GM21576 (cell line): Measurements from ENCODE around the gene FOXA3.
"Not testable (repeated sequence)": the region's sequence is repeated elsewhere in the genome, so short reads cannot be mapped to it uniquely, and the experiment has no call there.

Experiments used
- ATAC-seq: cut with Tn5 transposase; IDR thresholded peaks from one replicate; pipeline ENCODE4 v1.9.1; 2021; ENCODE audit warnings: mild to moderate bottlenecking, moderate library complexity; ENCODE audit not compliant: unreplicated experiment

The FOXA3 gene

GRCh38 chr19:45827459-45828093, 36.5 kb upstream of the FOXA3 start:
- ATAC-seq: no peak

- no peak for ATAC-seq
Observed at GRCh38 chr19:45828523-45828922, 35.6 kb upstream of the FOXA3 start.

- ATAC-seq: no peak
Observed at GRCh38 chr19:45828945-45829344, 35.2 kb upstream of the FOXA3 start.

DNA sequence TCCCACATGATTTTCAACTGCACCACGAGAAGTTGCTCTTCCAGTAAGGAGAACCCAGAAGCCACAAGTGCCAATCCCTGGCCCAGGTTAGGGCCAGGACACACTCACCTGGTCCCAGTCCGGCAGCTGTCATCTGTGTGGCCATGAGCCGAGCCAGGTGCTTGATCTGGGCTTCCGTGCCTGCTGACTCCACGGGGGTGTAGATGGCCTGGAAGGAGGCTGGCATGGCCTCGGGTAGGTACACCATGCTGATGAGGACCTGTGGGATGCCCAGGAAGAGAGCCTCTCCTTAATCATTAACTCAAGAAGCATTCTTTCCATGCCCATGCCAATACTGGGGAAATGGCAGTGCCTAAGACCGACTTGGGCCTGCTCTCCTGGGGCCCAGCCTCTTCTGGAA, 29.2 kb upstream of the FOXA3 start:
- ATAC-seq: no peak

DNA sequence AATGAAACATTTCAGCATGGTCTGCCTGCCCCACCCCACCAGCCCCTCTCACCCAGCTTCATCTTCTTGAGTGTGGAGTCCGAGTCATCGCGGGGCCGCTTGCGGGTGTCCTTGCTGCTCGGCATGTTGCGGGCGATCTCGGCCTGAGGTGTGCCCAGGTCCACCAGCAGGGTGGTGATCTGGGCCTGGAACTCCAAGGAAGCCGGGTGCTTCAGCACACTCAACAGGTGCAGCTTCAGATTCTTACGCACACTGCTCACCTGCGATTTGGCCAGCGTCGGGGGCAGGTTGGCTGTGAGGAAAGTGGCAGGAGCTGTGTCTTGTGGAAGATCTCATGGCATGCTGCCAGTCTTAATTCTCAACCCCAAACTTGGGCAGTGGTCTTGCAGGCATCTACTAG, 21.9 kb upstream of the FOXA3 start:
- ATAC-seq: no peak

DNA sequence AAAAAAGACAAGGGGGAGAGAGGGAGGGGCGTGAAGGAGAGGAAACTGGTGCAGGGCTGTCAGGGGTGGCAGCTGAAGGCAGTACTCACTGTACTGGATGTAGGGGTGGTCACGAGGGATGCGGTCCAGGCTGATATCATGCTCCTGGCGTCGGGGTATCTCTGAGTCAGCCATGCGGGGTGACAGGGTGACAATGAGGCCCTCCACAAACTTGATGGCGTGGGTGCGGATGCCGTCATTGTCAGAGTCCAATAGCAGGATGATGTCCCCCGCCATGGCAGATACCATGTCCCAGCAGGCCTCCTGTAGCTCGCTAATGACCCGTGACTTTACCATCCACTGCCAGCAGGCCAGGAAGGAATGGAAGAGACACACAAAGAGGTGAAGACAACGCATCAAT, 16.5 kb upstream of the FOXA3 start:
- ATAC-seq: no peak

- ATAC-seq: no peak
Observed at GRCh38 chr19:45848922-45849321, 15.2 kb upstream of the FOXA3 start.

GRCh38 chr19:45852145-45852750, 11.9 kb upstream of the FOXA3 start:
- ATAC-seq: no peak

DNA sequence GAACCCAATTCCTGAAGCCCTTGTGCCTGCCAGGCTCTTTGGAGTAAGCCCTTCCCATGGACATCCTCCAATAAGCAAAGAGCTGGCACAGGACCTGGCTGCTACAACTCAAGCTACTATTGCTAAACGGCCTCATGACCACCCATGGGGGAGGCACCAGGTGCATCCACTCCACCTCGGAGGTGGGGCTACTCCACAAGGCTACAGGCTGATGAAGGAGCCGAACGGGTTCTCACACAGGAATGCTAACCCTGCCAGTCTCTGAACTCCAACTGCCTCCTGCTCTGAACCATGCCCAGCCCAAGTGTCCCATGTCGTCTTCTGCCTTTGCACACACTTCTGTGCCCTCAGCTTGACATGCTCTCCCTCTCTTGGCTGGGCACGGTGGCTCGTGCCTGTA, 11.1 kb upstream of the FOXA3 start:
- no peak for ATAC-seq

- no peak for ATAC-seq
Observed at GRCh38 chr19:45854167-45854778, 9.9 kb upstream of the FOXA3 start.

DNA sequence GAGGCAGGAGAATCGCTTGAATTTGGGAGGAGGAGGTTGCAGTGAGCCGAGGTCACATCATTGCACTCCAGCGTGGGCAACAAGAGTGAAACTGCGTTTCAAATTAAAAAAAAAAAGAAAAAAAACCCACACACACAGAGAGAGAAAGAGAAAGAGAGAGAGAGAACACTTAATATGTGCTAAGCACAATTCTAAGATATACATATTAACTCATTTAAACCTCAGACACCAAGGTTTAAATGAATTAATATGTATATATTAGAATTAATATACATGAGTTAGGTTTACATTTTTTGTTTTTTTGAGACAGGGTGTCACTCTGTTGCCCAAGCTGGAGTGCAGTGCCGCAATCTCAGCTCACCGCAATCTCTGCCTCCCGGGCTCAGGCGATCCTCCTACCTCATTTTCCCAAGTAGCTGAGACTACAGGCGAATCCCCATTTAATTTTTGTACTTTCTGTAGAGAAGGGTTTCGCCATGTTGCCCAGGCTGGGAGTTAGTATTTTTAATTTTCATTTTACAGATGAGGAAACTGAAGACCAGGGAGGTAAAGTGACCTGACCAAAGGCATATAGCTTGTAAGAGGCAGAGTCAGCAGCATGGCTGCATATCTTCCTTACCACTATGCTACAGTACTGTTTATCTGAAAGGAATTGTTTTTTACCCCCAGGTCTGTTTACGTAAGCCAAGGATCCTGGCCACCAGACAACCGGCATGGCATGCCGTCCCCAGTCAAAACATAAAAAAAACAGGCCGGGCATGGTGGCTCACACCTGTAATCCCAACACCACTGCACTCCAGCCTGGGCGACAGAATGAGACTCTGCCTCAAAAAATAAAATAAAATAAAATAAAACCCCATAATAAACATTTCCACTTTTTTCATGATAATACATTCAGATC, 3.5 kb upstream of the FOXA3 start:
- no peak for ATAC-seq

GRCh38 chr19:45862271-45862563, 1.9 kb upstream of the FOXA3 start:
- ATAC-seq: no peak

DNA sequence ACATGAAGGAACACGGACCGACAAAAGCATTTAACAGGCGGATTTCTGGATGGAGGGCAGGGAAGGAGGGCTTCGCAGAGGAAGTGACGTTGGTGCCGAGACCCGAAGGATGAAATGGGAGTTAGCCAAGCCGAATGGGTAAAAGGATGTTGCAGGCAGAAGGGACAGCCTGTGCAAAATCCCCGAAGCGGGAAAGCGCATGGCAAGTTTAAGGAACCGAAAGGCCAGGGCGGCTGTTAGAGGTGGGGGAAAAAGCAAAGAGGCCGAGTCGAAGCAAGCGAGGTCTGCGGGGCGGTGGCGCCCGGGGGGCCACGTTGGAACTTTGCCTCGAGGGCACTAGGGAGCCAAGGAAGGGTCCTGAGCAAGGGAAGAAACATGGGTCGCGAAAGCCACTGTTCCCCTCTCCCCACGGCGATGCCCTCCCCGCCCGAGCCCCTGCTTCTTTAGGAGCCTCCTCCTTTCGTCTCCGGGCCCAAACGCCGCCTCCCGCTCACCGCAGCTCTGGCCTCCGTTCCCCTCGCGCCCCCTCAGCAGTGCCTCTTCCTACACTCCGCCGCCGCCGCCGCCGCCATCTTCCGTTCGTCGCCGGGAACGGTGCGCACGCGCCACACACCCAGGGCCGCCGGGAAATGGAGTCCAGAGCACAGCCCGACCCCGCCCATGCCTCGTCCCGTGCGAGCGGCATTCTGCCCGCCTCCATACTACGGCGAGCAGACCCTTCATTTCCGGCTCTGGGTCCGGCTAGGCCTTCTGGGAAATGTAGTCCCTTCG, 1.4 kb upstream of the FOXA3 start, which contains the start of gene SYMPK:
Gene SYMPK, minus strand, starts transcription at position 584 of the 771 bp plus-strand sequence. CDS start 8,652 bp downstream, outside the sequence.
- peak; percentile 80 for ATAC-seq

GRCh38 chr19:45863335-45863839, 739 bp upstream of the FOXA3 start:
- ATAC-seq: no peak

DNA sequence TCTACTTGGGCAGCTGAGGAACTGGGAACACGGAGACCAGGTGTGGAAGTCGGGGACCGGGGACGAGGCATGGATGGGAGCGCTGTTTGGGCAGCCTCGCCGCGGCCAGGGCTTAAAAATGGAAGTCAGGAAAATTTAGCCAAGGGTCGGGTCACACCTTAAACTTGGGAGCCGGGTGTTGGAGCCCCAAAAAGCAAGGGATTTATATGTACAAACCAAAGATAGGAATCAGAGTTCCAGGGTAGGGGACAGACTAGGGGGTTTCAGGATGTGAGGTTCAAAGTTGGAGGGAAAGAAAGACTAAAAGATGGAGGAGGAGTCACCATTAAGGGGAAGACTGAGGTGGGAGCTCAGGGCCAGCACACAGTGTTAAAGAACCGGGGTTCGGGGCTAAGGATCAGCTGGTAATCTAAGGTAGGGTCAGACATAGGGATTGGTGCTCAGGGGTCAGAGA, 530 bp downstream of the FOXA3 start:
- ATAC-seq: no peak

- no peak for ATAC-seq
Observed at GRCh38 chr19:45865269-45865948, 1.3 kb downstream of the FOXA3 start.

DNA sequence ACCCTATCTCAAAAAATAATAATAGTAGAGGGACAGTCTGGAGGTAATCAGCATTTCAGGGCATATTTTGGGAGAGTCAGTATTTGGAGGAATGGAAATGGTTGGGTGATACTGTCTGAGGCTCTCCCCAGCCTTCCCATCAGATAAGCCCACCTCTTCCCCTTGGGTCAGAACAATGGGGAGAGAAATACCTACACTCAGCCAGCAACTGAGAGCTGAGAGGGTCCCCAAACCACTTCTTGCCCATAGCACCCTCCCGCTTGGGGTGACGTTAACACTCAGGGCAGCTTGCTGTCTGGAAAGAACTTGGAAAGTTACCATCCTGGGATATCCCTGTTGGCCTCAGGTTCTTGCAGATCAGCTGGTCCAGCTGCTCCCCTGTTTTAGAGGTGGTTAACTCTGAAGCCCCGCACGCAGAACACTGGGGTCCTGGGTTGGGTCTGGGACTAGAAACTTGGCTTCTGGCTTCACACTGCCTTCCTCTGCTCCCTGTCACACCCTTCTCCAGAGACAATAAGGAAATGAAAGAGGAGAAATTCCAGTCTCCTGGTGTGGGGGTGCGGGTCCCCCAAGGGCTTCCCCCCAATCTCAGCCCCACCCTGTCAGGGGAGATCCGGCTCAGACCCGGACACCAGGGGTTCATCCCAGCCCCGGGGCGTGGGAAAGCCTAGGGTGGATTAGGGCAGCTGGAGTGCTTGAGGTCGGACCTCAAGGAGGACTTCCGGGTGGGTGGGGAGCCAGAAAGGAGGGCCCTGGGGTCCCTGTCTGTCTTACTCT, 2.5 kb downstream of the FOXA3 start:
- no peak for ATAC-seq

DNA sequence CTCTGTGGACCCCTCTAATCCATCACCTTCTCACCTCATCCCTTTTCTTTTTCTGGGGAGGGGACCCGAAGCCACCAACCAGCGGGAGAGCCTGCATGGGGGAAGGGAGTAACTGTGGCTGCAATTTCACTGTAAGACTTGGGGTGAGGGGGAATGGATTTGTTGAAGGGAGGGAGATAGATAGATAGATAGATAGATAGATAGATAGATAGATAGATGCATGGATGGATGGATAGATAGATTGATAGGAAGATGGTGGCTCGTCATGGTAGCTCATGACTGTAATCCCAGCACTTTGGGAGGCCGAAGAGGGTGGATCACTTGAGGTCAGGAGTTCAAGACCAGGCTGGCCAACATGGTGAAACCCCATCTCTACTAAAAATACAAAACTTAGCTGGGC, 3.1 kb downstream of the FOXA3 start:
- not testable (repeated sequence) for ATAC-seq

DNA sequence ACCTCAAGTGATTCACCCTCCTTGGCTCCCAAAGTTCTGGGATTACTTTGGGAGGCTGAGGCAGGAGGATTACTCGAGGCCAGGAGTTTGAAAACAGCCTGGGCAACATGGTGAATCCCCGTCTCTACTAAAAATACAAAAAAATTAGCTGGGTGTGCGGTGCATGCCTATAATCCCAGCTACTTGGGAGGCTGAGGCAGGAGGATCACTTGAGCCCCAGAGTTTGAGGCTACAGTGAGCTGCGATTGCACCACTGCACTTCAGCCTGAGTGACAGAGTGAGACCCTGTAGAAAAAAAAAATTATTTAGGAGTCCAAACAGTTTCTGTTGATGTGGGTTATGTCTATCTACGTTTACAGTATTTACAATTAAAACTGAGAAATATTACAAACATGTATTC, 6.7 kb downstream of the FOXA3 start:
- no peak for ATAC-seq
